Coronary artery (tissue), 2 donors: ENCODE measurements around the gene FADS3.

Experiments
- DNase-seq: peaks from one replicate; pipeline ENCODE4 v3.0.0-alpha.2; 2017; ENCODE audit warnings: low spot score
- H3K27ac ChIP-seq, 2 donors: fragments of 200-600 bp; sonication (generic); one replicate each; pipeline ENCODE4 v1.5.1; 2016 to 2019
- H3K4me3 ChIP-seq: fragments of 200-600 bp; sonication (generic); 2 replicates; pipeline ENCODE4 v1.5.1; 2016; ENCODE audit warnings: mild to moderate bottlenecking, moderate library complexity
- CTCF ChIP-seq: fragments of 200-600 bp; sonication (generic); IDR thresholded peaks from one replicate; pipeline ENCODE4 v1.5.1; 2019; ENCODE audit warnings: antibody characterized with exemption

The FADS3 gene

GRCh38 chr11:61848631-61849030, 42.7 kb downstream of the FADS3 start:
- Histone ChIP-seq H3K4me3 (no peak overlapping the region), H3K27ac (no peak overlapping the region)
- TF ChIP-seq CTCF, result no peak
- DNase-seq, result no peak

- H3K4me3 ChIP-seq, result no peak overlapping the region
- TF ChIP-seq CTCF, result no peak
- DNase-seq, result no peak
- H3K27ac ChIP-seq, result no peak overlapping the region
Observed at GRCh38 chr11:61847914-61848581, 43.3 kb downstream of the FADS3 start.

- Histone ChIP-seq H3K4me3 (no peak overlapping the region), H3K27ac (no peak overlapping the region)
- DNase-seq, result no peak
- TF ChIP-seq CTCF, result no peak
Observed at GRCh38 chr11:61846362-61847020, 44.9 kb downstream of the FADS3 start.

GRCh38 chr11:61844909-61845565, 46.3 kb downstream of the FADS3 start:
- Histone ChIP-seq H3K4me3 (no peak overlapping the region), H3K27ac (no peak overlapping the region)
- no peak for DNase-seq
- no peak for TF ChIP-seq CTCF

- peak overlapping the region in 1 of 2 donors; percentile 9 for H3K27ac ChIP-seq
- H3K4me3 ChIP-seq, result no peak overlapping the region
- no peak for DNase-seq
- TF ChIP-seq CTCF, result no peak
Observed at GRCh38 chr11:61842528-61842820, 48.9 kb downstream of the FADS3 start.

GRCh38 chr11:61841636-61842527, 49.5 kb downstream of the FADS3 start:
- DNase-seq, result no peak
- H3K4me3 ChIP-seq, result no peak overlapping the region
- TF ChIP-seq CTCF, result no peak
- H3K27ac ChIP-seq, result peak overlapping the region in 1 of 2 donors; percentile 9
